Stimulated activated CD4-positive, alpha-beta T cell treated with anti-CD3 and anti-CD28 coated beads, TNF-alpha, amount 100 ng/mL, for 1 hour (primary cell): ENCODE measurements around the gene LCMT1.
"Not testable (repeated sequence)": the region's sequence is repeated elsewhere in the genome, so short reads cannot be mapped to it uniquely, and the experiment has no call there.

Experiments used
- DNase-seq, 3 donors: peaks; one replicate each; pipeline ENCODE4 v3.0.0-alpha.2; 2020; ENCODE audit warnings: low read depth in 3 of 3, low spot score in 1 of 3

Gene LCMT1

GRCh38 chr16:25141648-25142047 is 30.1 kb downstream of the LCMT1 start:
- DNase-seq, result no peak

- no peak for DNase-seq
Measured at GRCh38 chr16:25143928-25144327, 32.4 kb downstream of the LCMT1 start.

GRCh38 chr16:25148568-25149215 is 37.1 kb downstream of the LCMT1 start:
- DNase-seq, result no peak

GRCh38 chr16:25151996-25152395 is 40.5 kb downstream of the LCMT1 start:
- no peak for DNase-seq

GRCh38 chr16:25155553-25156460 is 44.3 kb downstream of the LCMT1 start:
- DNase-seq, result no peak

GRCh38 chr16:25157271-25157875 is 45.8 kb downstream of the LCMT1 start:
- DNase-seq, result no peak

- no peak for DNase-seq
Measured at GRCh38 chr16:25158401-25158800, 46.9 kb downstream of the LCMT1 start.

- no peak for DNase-seq
Measured at GRCh38 chr16:25161753-25162367, 50.3 kb downstream of the LCMT1 start.

GRCh38 chr16:25163683-25164082 is 52.1 kb downstream of the LCMT1 start:
- DNase-seq, result no peak

- DNase-seq, result no peak
Measured at GRCh38 chr16:25165284-25165683, 53.7 kb downstream of the LCMT1 start.

GRCh38 chr16:25167920-25168319 is 56.4 kb downstream of the LCMT1 start:
- not testable (repeated sequence) for DNase-seq

GRCh38 chr16:25171390-25171789 is 59.8 kb downstream of the LCMT1 start:
- no peak for DNase-seq

GRCh38 chr16:25172831-25173230 is 61.3 kb downstream of the LCMT1 start:
- no peak for DNase-seq

GRCh38 chr16:25174285-25174684 is 62.7 kb downstream of the LCMT1 start:
- no peak for DNase-seq

GRCh38 chr16:25176136-25176535 is 64.6 kb downstream of the LCMT1 start:
- DNase-seq, result no peak

GRCh38 chr16:25177512-25177830 is 65.9 kb downstream of the LCMT1 start:
- no peak for DNase-seq

GRCh38 chr16:25177831-25178688 is 66.5 kb downstream of the LCMT1 start:
- DNase-seq, result no peak

GRCh38 chr16:25181236-25181635 is 69.7 kb downstream of the LCMT1 start:
- not testable (repeated sequence) for DNase-seq

- DNase-seq, result no peak
Measured at GRCh38 chr16:25184771-25185170, 73.2 kb downstream of the LCMT1 start.

- no peak for DNase-seq
Measured at GRCh38 chr16:25187491-25187795, 75.9 kb downstream of the LCMT1 start.

GRCh38 chr16:25189305-25189704 is 77.8 kb downstream of the LCMT1 start:
- no peak for DNase-seq
